ENCODE data around the gene ST6GALNAC2. TPM values are rescaled to one million over a fixed set of nuclear protein-coding genes. Genes with fewer than 3 reads are reported as not detected.
"Not testable (repeated sequence)": the region's sequence is repeated elsewhere in the genome, so short reads cannot be mapped to it uniquely, and the experiment has no call there.

The ST6GALNAC2 gene
- total RNA-seq, 2 donors from 2014 or later: 21.0 to 23.1 TPM

- no peak for TF ChIP-seq CTCF (IDR thresholded peaks at IDR 0.05)
- no peak for TF ChIP-seq POLR2A (IDR thresholded peaks at IDR 0.05)
- no peak for TF ChIP-seq POLR2AphosphoS5 (IDR thresholded peaks at IDR 0.05)
- DNase-seq (ENCODE audit: low spot score): no peak
- no peak overlapping the region for H3K4me3 ChIP-seq
- intact Hi-C loops (cut with DNase I): no loop called here
- peak overlapping the region in 1 of 2 donors; percentile 19 for H3K27ac ChIP-seq
- no peaks in the 10 kb centered on the region for H3K27me3 ChIP-seq (replicated peaks; ENCODE audit: insufficient read depth)
- WGBS: 64% methylated on average over 7 of the region's 7 CpGs
- H3K9me3 ChIP-seq: no peaks in the 10 kb centered on the region
- no peaks in the 10 kb centered on the region for H3K36me3 ChIP-seq
- no peaks in the 10 kb centered on the region for H3K4me1 ChIP-seq (replicated peaks)
These were observed 24.3 kb downstream of the ST6GALNAC2 start for GRCh38 chr17:76561332-76561731.

DNA sequence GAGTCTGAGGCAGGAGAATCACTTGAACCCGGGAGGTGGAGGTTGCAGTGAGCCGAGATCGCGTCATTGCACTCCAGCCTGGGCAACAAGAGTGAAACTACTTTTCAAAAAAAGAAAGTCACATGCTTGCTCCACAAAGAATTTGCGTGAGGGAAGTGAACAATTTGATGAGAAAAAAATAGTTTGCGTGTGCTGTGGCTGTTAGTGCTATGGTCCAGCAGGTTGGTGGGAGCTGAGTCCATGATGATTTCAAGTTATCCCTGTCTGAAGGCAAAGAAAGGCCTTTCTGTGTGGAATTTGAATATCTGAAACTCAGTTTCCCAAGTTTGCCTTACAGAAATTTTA lies 24.8 kb downstream of the ST6GALNAC2 start:
- TF ChIP-seq CTCF (IDR thresholded peaks at IDR 0.05) (no peak), POLR2A (IDR thresholded peaks at IDR 0.05) (no peak), POLR2AphosphoS5 (IDR thresholded peaks at IDR 0.05) (no peak)
- intact Hi-C loops (cut with DNase I): no loop called here
- no peak overlapping the region for H3K4me3 ChIP-seq

DNA sequence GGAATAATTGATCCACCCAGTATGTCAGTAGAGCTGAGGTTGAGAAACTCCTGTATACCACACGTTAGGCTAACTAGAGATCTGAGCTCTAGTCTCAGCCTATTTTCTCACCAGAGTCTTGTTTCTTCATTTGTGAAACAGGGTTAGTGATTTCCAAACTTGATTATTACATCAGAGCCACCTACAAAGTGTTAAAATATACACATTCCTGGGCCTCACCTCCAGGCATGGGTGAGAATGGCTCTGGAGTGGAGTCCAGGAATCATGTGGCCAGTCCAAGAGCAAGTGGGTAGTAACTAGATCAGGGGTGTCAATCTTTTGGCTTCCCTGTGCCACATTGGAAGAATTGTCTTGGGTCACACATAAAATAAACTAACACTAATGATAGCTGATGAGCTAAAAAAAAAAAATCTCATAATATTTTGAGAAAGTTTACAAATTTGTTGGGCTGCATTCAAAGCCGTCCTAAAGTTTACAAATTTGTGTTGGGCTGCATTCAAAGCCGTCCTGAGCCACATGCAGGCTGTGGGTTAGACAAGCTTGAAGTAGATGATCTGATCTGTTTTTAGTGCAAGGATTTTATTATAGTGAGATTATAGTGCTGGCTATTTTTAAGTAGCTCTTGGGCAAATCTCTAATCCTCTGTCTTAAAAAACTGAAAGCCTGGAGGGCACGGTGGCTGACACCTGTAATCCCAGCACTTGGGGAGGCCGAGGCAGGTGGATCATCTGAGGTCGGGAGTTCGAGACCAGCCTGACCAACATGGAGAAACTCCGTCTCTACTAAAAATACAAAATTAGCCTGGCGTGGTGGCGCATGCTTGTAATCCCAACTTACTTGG lies 25.4 kb downstream of the ST6GALNAC2 start:
- TF ChIP-seq CTCF (IDR thresholded peaks at IDR 0.05): no peak
- no peak for TF ChIP-seq POLR2AphosphoS5 (IDR thresholded peaks at IDR 0.05)
- TF ChIP-seq POLR2A (IDR thresholded peaks at IDR 0.05): no peak
- H3K4me3 ChIP-seq: no peak overlapping the region
- WGBS: 81% methylated on average over 10 of the region's 10 CpGs
- H3K36me3 ChIP-seq: no peaks in the 10 kb centered on the region
- no peaks in the 10 kb centered on the region for H3K9me3 ChIP-seq
- no peaks in the 10 kb centered on the region for H3K27me3 ChIP-seq (replicated peaks; ENCODE audit: insufficient read depth)
- no peaks in the 10 kb centered on the region for H3K4me1 ChIP-seq (replicated peaks)
- DNase-seq (ENCODE audit: low spot score): no peak
- intact Hi-C loops (cut with DNase I): no loop called here
- peak overlapping the region in 1 of 2 donors; percentile 19 for H3K27ac ChIP-seq

More for the DNA sequence above, 24.8 kb downstream of the ST6GALNAC2 start:
- 65% methylated on average over 6 of the region's 6 CpGs for WGBS
- no peak for DNase-seq (ENCODE audit: low spot score)
- Histone ChIP-seq H3K27me3 (replicated peaks; ENCODE audit: insufficient read depth) (no peaks in the 10 kb centered on the region), H3K4me1 (replicated peaks) (no peaks in the 10 kb centered on the region), H3K36me3 (no peaks in the 10 kb centered on the region), H3K9me3 (no peaks in the 10 kb centered on the region), H3K27ac (peak overlapping the region in 1 of 2 donors; percentile 19)

- not testable (repeated sequence) for H3K36me3 ChIP-seq; H3K9me3 ChIP-seq; H3K4me1 ChIP-seq (replicated peaks); H3K4me3 ChIP-seq; DNase-seq (ENCODE audit: low spot score); H3K27me3 ChIP-seq (replicated peaks; ENCODE audit: insufficient read depth); H3K27ac ChIP-seq
- WGBS: 79% methylated on average over 7 of the region's 7 CpGs
- intact Hi-C loops (cut with DNase I): loop anchor here (5.0 kb wide), 3 partner anchors 63 to 153 kb away; partner anchors contain the start of gene MXRA7
These were observed 26.2 kb downstream of the ST6GALNAC2 start for GRCh38 chr17:76559460-76559859.

GRCh38 chr17:76558198-76559095 lies 27.2 kb downstream of the ST6GALNAC2 start:
- H3K9me3 ChIP-seq: no peaks in the 10 kb centered on the region
- no peak for DNase-seq (ENCODE audit: low spot score)
- WGBS: under 1% methylated on average over 13 of the region's 14 CpGs
- no peak for TF ChIP-seq POLR2A (IDR thresholded peaks at IDR 0.05)
- peak; percentile 26 to 59 (median 50) for TF ChIP-seq CTCF (IDR thresholded peaks at IDR 0.05)
- TF ChIP-seq POLR2AphosphoS5 (IDR thresholded peaks at IDR 0.05): peak; percentile 23
- no peaks in the 10 kb centered on the region for H3K27me3 ChIP-seq (replicated peaks; ENCODE audit: insufficient read depth)
- H3K4me1 ChIP-seq (replicated peaks): no peaks in the 10 kb centered on the region
- H3K4me3 ChIP-seq: peak overlapping the region; percentile 48 to 61
- no peaks in the 10 kb centered on the region for H3K36me3 ChIP-seq
- peak overlapping the region; percentile 84 for H3K27ac ChIP-seq
- intact Hi-C loops (cut with DNase I): loop anchor here (5.0 kb wide), 3 partner anchors 64 to 154 kb away; partner anchors contain the start of gene MXRA7
